Spinal cord (tissue), 10 donors: ENCODE results near the gene SEZ6L. TPM values are rescaled to one million over a fixed set of nuclear protein-coding genes. Genes with fewer than 3 reads are reported as not detected.
A peak's percentile ranks its signal among the peaks of the same experiment; 100 is the strongest.

Source experiments
- DNase-seq, 6 donors: peaks; one replicate each; pipeline versions ENCODE4 v3.0.0 to v3.0.0-alpha.2; 2013 to 2015; ENCODE audit warnings: low spot score in 6 of 6, low read depth in 4 of 6
- H3K27ac ChIP-seq: one replicate; pipeline ENCODE4 v1.5.1; 2013; ENCODE audit warnings: low read depth, low read length, control low read depth
- H3K27me3 ChIP-seq: one replicate; pipeline ENCODE4 v1.6.1; 2013; ENCODE audit warnings: low read length; ENCODE audit not compliant: control insufficient read depth, insufficient read depth
- H3K36me3 ChIP-seq: one replicate; pipeline ENCODE4 v1.6.1; 2013; ENCODE audit warnings: low read length; ENCODE audit not compliant: control insufficient read depth, insufficient read depth
- H3K4me1 ChIP-seq: one replicate; pipeline ENCODE4 v1.6.1; 2013; ENCODE audit warnings: low read length; ENCODE audit not compliant: control insufficient read depth, insufficient read depth
- H3K4me3 ChIP-seq: one replicate; pipeline ENCODE4 v1.5.1; 2013; ENCODE audit warnings: low read depth, low read length, control low read depth
- H3K9me3 ChIP-seq: one replicate; pipeline ENCODE4 v1.6.1; 2013; ENCODE audit warnings: low read length; ENCODE audit not compliant: control insufficient read depth, insufficient read depth
- WGBS: methylation state at CpG from one replicate; pipeline ENCODE4 v1.1.5; 2013; ENCODE audit warnings: missing lambda C conversion rate; ENCODE audit not compliant: insufficient coverage; 5-methylcytosine and 5-hydroxymethylcytosine counted together
- polyA plus RNA-seq, 2 donors: library from polyadenylated mRNA; unstranded; fragments of 120-200 nt; gene quantifications; one replicate each; pipeline ENCODE4 v1.2.1, GENCODE V29; 2013; ENCODE audit not compliant: insufficient read length in 2 of 2
- total RNA-seq, 2 donors: library from RNA; depleted of rRNA in 1 of 2; stranded (reverse); fragments of 120-200 nt in 1 of 2; fragments of >200 nt in 1 of 2; gene quantifications; one replicate each; pipeline versions ENCODE4 v1.2.3 to v1.2.4, GENCODE V29; 2013 to 2014
- donor health status: healthy.

The SEZ6L gene
- total and polyA plus RNA-seq, 4 donors = 31.6 to 115 (median 87.4) TPM

DNA sequence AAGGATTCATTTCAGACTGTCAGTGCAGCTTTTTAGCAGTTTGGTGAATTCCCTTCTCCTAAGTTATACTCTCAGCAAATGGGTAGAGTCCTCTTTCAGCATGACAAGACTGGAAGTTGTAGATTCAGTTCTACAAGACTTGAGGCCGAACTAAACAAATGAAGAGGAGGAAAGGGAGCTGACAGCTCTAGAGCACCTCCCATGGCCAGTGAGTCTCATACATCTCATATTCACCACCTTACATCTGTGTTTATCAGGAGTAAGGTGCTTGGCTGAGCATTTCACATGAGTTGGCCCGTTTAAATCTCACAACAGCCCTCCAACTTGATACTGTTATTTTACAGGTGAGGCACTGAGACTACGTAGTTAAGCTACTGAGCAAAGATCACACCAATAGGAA is 30.4 kb downstream of the SEZ6L start:
- Histone ChIP-seq H3K36me3 (no peaks in the 10 kb centered on the region), H3K27me3 (no peaks in the 10 kb centered on the region), H3K9me3 (no peaks in the 10 kb centered on the region), H3K4me1 (no peaks in the 10 kb centered on the region), H3K27ac (no peak overlapping the region), H3K4me3 (no peak overlapping the region)
- no CpG with 5 or more reads among the region's 3 CpGs for WGBS
- DNase-seq = peak in 1 of 6 donors; percentile 30

DNA sequence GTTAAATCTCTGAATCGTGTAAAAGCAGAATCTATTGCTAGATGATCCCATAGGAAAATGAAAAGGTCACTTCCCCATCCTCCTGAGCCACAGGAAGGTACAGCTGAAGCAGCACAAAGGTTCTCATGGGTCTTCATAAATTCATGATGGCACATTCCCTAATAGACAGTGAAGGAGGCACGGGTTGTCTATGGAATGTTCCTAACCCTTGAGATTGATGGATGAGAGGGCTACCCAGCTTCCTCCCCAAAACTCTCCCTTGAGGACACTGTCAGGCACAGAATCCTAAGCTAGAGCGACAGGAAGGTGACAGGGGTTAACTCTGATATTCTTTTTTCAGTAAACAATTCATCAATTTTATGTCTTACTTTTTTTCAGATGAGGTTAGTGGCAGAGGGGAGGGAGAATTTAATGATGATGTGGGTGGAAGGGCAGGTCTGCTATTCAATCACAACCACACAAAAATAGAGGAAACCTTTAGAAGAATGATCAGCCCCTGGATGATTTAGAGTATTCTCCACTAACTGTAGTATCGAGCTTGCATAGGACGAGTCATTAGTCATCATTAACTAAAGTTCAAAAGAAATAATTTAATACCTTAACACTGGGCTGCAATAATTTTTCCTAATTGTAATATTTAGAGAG is 33.1 kb downstream of the SEZ6L start:
- Histone ChIP-seq H3K4me3 (no peak overlapping the region), H3K36me3 (no peaks in the 10 kb centered on the region), H3K27ac (no peak overlapping the region), H3K9me3 (no peaks in the 10 kb centered on the region), H3K4me1 (no peaks in the 10 kb centered on the region), H3K27me3 (no peaks in the 10 kb centered on the region)
- no CpG with 5 or more reads among the region's 5 CpGs for WGBS
- DNase-seq = no peak

DNA sequence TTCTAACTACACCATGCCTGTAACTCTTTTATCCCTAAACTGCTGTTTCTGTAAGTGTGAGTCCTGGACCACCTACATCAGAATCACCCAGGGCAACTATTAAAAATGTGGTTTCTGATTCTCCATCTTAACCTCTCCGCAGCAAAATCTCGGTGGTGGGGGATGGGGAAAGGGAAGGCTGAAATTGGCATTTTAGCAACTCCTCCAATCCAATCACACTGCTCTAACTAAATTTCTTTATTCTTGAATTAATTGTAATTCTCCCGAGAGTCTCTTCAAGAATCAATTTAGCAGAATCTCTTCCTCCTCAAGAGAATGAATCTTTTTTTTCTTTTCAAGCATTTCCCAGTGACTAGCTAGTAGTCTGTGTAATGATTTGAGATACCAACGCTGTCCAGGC is 36.2 kb downstream of the SEZ6L start:
- H3K36me3 ChIP-seq = no peaks in the 10 kb centered on the region
- DNase-seq = peak in 1 of 6 donors; percentile 52
- H3K27ac ChIP-seq = no peak overlapping the region
- no peaks in the 10 kb centered on the region for H3K27me3 ChIP-seq
- WGBS = 80% methylated on average over 1 of the region's 4 CpGs
- no peak overlapping the region for H3K4me3 ChIP-seq
- H3K4me1 ChIP-seq = peaks cover 3% of the 10 kb centered on the region
- no peaks in the 10 kb centered on the region for H3K9me3 ChIP-seq

DNA sequence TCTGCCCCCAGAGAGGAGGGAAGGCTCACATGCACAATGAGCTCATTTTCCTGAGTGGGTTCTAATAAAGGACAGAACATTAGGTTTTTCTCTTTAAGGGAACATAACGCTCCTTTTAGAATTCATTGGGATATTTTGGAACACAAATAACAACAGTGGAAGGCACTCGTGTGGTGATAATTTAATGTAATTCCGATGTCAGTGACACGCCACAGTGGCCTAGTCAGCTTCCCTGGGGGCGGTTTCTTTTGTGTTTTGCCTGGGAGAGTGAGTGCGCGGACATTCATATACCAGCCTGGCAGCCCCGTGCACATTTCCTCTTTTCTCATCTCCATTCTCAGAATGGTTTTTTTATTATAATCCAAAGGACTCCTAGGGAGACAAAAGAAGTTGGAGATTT is 41.1 kb downstream of the SEZ6L start:
- WGBS = 15% methylated on average over 4 of the region's 8 CpGs
- peaks cover 3% of the 10 kb centered on the region for H3K4me1 ChIP-seq
- no peaks in the 10 kb centered on the region for H3K36me3 ChIP-seq
- DNase-seq = peak in 2 of 6 donors; percentile 51 to 61
- no peaks in the 10 kb centered on the region for H3K27me3 ChIP-seq
- no peak overlapping the region for H3K4me3 ChIP-seq
- H3K9me3 ChIP-seq = no peaks in the 10 kb centered on the region
- no peak overlapping the region for H3K27ac ChIP-seq

DNA sequence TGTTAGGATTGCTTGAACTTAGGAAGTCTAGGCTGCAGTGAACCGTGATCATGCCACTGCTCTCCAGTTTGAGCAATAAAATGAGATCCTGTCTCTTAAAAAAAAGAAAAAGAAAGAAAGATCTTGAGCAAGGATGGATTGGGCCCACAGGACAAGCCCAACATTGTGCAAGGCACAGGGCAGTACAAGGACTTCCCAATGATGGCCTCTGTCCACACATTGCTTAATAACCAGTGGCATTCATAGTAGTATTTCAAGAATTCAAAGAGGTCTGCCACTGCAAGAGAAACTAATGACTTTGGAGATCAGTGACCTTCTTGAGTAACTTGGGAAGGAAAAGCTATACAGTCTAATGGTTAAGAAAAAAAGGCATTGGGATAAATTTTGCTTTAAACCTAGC is 44.6 kb downstream of the SEZ6L start:
- Histone ChIP-seq H3K4me3 (no peak overlapping the region), H3K27ac (no peak overlapping the region), H3K27me3 (no peaks in the 10 kb centered on the region), H3K4me1 (peaks cover 3% of the 10 kb centered on the region), H3K36me3 (no peaks in the 10 kb centered on the region), H3K9me3 (no peaks in the 10 kb centered on the region)
- 45% methylated on average over 1 of the region's 1 CpG for WGBS
- DNase-seq = no peak

DNA sequence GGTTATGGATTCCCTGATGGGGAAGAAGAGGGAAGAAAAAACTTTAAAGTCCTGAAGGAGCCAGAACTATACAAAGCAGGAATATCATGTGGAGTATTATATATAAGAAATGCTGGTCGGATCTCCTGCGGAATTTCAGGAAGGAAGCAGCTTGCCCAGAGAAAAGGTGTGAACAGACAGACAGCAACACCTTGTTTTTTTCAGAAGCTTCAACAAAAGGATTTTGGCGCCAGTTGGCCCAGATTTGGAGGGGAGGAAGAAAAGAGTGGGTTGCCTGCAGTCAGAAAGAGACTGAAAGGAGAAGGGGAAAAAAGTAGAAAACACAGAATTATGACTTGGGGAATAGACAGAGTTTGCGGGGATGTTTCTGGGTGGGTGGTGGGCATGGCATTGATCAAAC is 45.2 kb downstream of the SEZ6L start:
- WGBS = 87% methylated on average over 3 of the region's 4 CpGs
- Histone ChIP-seq H3K9me3 (no peaks in the 10 kb centered on the region), H3K4me1 (peaks cover 3% of the 10 kb centered on the region), H3K36me3 (no peaks in the 10 kb centered on the region), H3K4me3 (no peak overlapping the region), H3K27me3 (no peaks in the 10 kb centered on the region), H3K27ac (no peak overlapping the region)
- peak in 1 of 6 donors; percentile 44 for DNase-seq

DNA sequence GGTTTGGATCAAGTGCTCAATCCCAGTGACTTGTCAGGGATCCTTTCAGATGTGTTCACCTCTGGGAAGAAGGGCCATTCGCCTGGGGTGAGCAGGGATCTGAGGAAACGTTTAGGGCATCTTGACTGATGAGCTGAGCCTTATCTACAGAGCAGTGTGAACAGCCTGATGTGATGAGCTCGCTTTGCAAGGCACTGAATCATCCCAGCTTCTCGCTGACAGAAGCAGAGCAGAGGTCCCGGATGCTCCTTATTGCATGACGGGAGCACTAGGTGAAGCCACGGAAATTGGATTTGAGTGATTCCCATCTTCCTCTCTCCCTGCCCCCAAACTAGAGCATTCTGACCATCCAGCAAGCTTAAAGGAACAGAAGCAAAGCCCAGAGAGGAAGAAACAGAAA is 46.5 kb downstream of the SEZ6L start:
- WGBS = 67% methylated on average over 5 of the region's 7 CpGs
- DNase-seq = peak in 1 of 6 donors; percentile 71
- Histone ChIP-seq H3K4me3 (no peak overlapping the region), H3K27ac (no peak overlapping the region), H3K36me3 (no peaks in the 10 kb centered on the region), H3K4me1 (no peaks in the 10 kb centered on the region), H3K27me3 (no peaks in the 10 kb centered on the region), H3K9me3 (no peaks in the 10 kb centered on the region)

DNA sequence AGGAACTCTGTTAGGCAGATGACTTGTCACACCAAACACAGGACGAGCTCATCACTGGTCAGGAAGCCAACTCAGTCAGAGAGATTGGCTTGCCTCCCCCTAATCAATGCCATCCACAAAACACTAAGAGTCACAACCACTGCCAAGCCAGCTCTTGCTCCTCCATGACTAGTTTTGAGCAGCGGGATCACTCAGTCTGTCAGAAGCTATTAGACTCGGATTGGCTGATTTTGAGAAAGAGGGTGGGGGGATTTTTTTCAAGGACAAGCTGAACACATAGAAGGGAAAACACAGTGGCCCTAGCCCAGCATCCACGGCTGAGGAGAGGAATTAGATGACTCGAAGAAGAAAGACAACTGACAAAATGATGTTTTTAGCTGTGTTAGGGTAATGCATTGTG is 55.9 kb downstream of the SEZ6L start:
- no peaks in the 10 kb centered on the region for H3K36me3 ChIP-seq
- H3K27ac ChIP-seq = no peak overlapping the region
- DNase-seq = peak in 1 of 6 donors; percentile 76
- WGBS = 52% methylated on average over 5 of the region's 5 CpGs
- no peaks in the 10 kb centered on the region for H3K4me1 ChIP-seq
- H3K4me3 ChIP-seq = no peak overlapping the region
- H3K9me3 ChIP-seq = no peaks in the 10 kb centered on the region
- no peaks in the 10 kb centered on the region for H3K27me3 ChIP-seq

DNA sequence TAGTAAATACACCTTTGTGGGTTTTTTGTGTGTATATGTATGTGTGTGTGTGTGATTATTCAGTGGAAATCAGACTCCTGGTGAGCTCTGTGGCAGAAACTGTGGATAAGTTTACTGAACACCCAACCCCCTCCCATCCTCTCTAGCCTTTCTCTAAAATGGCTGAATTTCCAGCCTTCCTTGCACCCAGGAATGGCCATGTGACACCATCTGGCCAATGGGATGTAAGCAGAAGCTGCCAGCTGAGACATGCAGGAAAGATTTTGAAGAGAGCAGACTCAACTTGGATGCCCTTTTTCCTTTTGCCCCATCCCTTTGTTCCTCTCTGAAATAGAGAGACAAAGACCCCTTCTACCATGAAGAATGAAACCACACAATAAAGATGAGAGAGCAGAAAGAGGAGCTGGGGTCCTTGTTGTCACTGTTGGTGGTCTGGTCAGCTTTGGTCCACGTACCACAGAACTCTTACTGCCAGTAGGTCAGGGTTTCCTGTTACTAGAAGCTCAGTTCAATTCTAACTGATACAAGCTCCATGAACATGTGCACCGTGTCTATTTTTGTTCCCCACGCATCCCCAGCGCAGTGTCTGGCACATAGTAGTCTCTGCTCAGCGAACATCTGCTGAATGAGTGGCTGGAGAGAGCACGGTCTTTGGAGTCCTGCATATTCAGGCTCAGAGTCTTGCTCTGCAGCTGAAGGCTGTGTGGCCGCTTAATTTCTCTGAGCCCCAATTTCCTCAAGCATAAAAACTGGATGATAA is 57.5 kb downstream of the SEZ6L start:
- peaks cover 4% of the 10 kb centered on the region for H3K36me3 ChIP-seq
- no peaks in the 10 kb centered on the region for H3K9me3 ChIP-seq
- no peak overlapping the region for H3K27ac ChIP-seq
- H3K4me3 ChIP-seq = no peak overlapping the region
- no peaks in the 10 kb centered on the region for H3K27me3 ChIP-seq
- WGBS = 69% methylated on average over 6 of the region's 7 CpGs
- DNase-seq = no peak
- H3K4me1 ChIP-seq = peaks cover 9% of the 10 kb centered on the region

DNA sequence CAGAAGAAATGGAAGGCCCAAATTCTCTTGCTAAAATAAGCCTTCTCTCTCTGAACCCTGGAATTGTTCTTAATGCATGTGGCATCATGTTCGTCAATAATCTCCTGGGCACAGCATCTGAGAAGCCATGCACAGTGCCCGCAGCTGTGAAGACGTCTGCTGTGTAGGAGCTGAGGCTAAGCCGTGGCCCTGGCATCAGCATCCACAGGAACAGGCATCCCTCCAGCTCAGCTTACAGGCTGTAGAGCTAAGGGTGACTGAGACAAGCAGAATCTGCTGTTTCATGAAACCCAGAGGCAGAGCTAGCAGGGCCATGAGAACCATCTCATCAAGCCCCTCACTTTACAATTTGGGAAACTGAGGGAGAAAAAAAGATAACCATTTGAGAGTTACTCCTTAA is 60.6 kb downstream of the SEZ6L start:
- H3K9me3 ChIP-seq = no peaks in the 10 kb centered on the region
- no peak overlapping the region for H3K27ac ChIP-seq
- H3K36me3 ChIP-seq = peaks cover 4% of the 10 kb centered on the region
- whole genome bisulfite sequencing = 54% methylated on average over 4 of the region's 4 CpGs
- peaks cover 26% of the 10 kb centered on the region for H3K4me1 ChIP-seq
- no peaks in the 10 kb centered on the region for H3K27me3 ChIP-seq
- DNase-seq = no peak
- no peak overlapping the region for H3K4me3 ChIP-seq
